ENCODE data around the gene ACSF2. TPM values are rescaled to one million over a fixed set of nuclear protein-coding genes. Genes with fewer than 3 reads are reported as not detected.
A peak's percentile ranks its signal among the peaks of the same experiment; 100 is the strongest.
"Not testable (repeated sequence)": the region's sequence is repeated elsewhere in the genome, so short reads cannot be mapped to it uniquely, and the experiment has no call there.

Gene ACSF2
- total and polyA plus RNA-seq, 2 experiments from 2014 or later, result 43.1 to 47.9 TPM

- H4K20me1 ChIP-seq (ENCODE audit: insufficient read depth, poor library complexity, severe bottlenecking), result no peaks in the 10 kb centered on the region
- peaks cover 46% of the 10 kb centered on the region for H3K4me1 ChIP-seq (ENCODE audit: insufficient read depth)
- H2AFZ ChIP-seq, result peak overlapping the region; percentile 79
- H3K36me3 ChIP-seq (replicated peaks; ENCODE audit: insufficient read depth, low read depth), result no peaks in the 10 kb centered on the region
- peak overlapping the region; percentile 92 for H3K4me2 ChIP-seq
- DNase-seq (ENCODE audit: low spot score), result no peak
- H3K27ac ChIP-seq, result peak overlapping the region; percentile 85
- H3K4me3 ChIP-seq, result peak overlapping the region; percentile 73
- H3K27me3 ChIP-seq, result no peaks in the 10 kb centered on the region
- no peaks in the 10 kb centered on the region for H3K9me2 ChIP-seq (replicated peaks; ENCODE audit: insufficient read depth)
- 10% methylated on average over 3 of the region's 7 CpGs for WGBS (ENCODE audit: low lambda C conversion rate, missing lambda C conversion rate)
- peaks cover 28% of the 10 kb centered on the region for H3K79me2 ChIP-seq
- no peaks in the 10 kb centered on the region for H3K9me3 ChIP-seq (ENCODE audit: low read depth)
- no peak for TF ChIP-seq EZH2 (IDR thresholded peaks at IDR 0.05; ENCODE audit: borderline replicate concordance)
- TF ChIP-seq EZH2phosphoT487 (IDR thresholded peaks at IDR 0.05; ENCODE audit: low read depth, severe bottlenecking, unreplicated experiment), result no peak
- TF ChIP-seq CTCF (IDR thresholded peaks at IDR 0.05; ENCODE audit: poor library complexity), result no peak
Observed at GRCh38 chr17:50426472-50426782, 409 bp downstream of the ACSF2 start.

GRCh38 chr17:50426814-50427787 lies 1.1 kb downstream of the ACSF2 start:
- Histone ChIP-seq H2AFZ (peak overlapping the region; percentile 79), H3K4me2 (peak overlapping the region; percentile 92), H3K79me2 (peaks cover 35% of the 10 kb centered on the region), H3K4me1 (ENCODE audit: insufficient read depth) (peaks cover 41% of the 10 kb centered on the region), H3K27me3 (no peaks in the 10 kb centered on the region), H4K20me1 (ENCODE audit: insufficient read depth, poor library complexity, severe bottlenecking) (no peaks in the 10 kb centered on the region), H3K36me3 (replicated peaks; ENCODE audit: insufficient read depth, low read depth) (no peaks in the 10 kb centered on the region), H3K9me2 (replicated peaks; ENCODE audit: insufficient read depth) (no peaks in the 10 kb centered on the region), H3K9me3 (ENCODE audit: low read depth) (no peaks in the 10 kb centered on the region), H3K4me3 (peak overlapping the region; percentile 73), H3K27ac (peak overlapping the region; percentile 85)
- 18% methylated on average over 4 of the region's 4 CpGs for WGBS (ENCODE audit: low lambda C conversion rate, missing lambda C conversion rate)
- DNase-seq (ENCODE audit: low spot score), result peak; percentile 62
- TF ChIP-seq EZH2 (IDR thresholded peaks at IDR 0.05; ENCODE audit: borderline replicate concordance), result no peak
- TF ChIP-seq CTCF (IDR thresholded peaks at IDR 0.05; ENCODE audit: poor library complexity), result peak; percentile 32
- TF ChIP-seq EZH2phosphoT487 (IDR thresholded peaks at IDR 0.05; ENCODE audit: low read depth, severe bottlenecking, unreplicated experiment), result no peak

- WGBS (ENCODE audit: low lambda C conversion rate, missing lambda C conversion rate), result 78% methylated on average over 6 of the region's 6 CpGs
- Histone ChIP-seq H3K4me2 (peak overlapping the region; percentile 92), H3K4me1 (ENCODE audit: insufficient read depth) (peaks cover 41% of the 10 kb centered on the region), H3K27ac (peak overlapping the region; percentile 85), H3K79me2 (peaks cover 39% of the 10 kb centered on the region)
- not testable (repeated sequence) for H3K36me3 ChIP-seq (replicated peaks; ENCODE audit: insufficient read depth, low read depth); H3K27me3 ChIP-seq; H3K9me2 ChIP-seq (replicated peaks; ENCODE audit: insufficient read depth); DNase-seq (ENCODE audit: low spot score); H4K20me1 ChIP-seq (ENCODE audit: insufficient read depth, poor library complexity, severe bottlenecking); H3K9me3 ChIP-seq (ENCODE audit: low read depth); H2AFZ ChIP-seq; H3K4me3 ChIP-seq
Observed at GRCh38 chr17:50428126-50428525, 2.1 kb downstream of the ACSF2 start.

- peak overlapping the region; percentile 85 for H3K27ac ChIP-seq
- DNase-seq (ENCODE audit: low spot score), result peak; percentile 79
- peaks cover 41% of the 10 kb centered on the region for H3K4me1 ChIP-seq (ENCODE audit: insufficient read depth)
- TF ChIP-seq CTCF (IDR thresholded peaks at IDR 0.05; ENCODE audit: poor library complexity), result no peak
- H3K9me2 ChIP-seq (replicated peaks; ENCODE audit: insufficient read depth), result no peaks in the 10 kb centered on the region
- no peak overlapping the region for H2AFZ ChIP-seq
- H3K9me3 ChIP-seq (ENCODE audit: low read depth), result no peaks in the 10 kb centered on the region
- peaks cover 39% of the 10 kb centered on the region for H3K79me2 ChIP-seq
- peak overlapping the region; percentile 92 for H3K4me2 ChIP-seq
- no peaks in the 10 kb centered on the region for H3K27me3 ChIP-seq
- no peaks in the 10 kb centered on the region for H3K36me3 ChIP-seq (replicated peaks; ENCODE audit: insufficient read depth, low read depth)
- H3K4me3 ChIP-seq, result no peak overlapping the region
- 35% methylated on average over 7 of the region's 7 CpGs for WGBS (ENCODE audit: low lambda C conversion rate, missing lambda C conversion rate)
- no peaks in the 10 kb centered on the region for H4K20me1 ChIP-seq (ENCODE audit: insufficient read depth, poor library complexity, severe bottlenecking)
Observed at GRCh38 chr17:50428831-50429424, 2.9 kb downstream of the ACSF2 start.
